HG03025 (cell line): ENCODE data around the gene GNRH2.
"Not testable (repeated sequence)": the region's sequence is repeated elsewhere in the genome, so short reads cannot be mapped to it uniquely, and the experiment has no call there.

Experiments
- ATAC-seq: cut with Tn5 transposase; IDR thresholded peaks from one replicate; pipeline ENCODE4 v1.9.1; 2021; ENCODE audit warnings: mild to moderate bottlenecking, moderate library complexity; ENCODE audit not compliant: unreplicated experiment, low FRiP score

Gene GNRH2

GRCh38 chr20:3072530-3073250 lies 29.3 kb downstream of the GNRH2 start:
- ATAC-seq: no peak

DNA sequence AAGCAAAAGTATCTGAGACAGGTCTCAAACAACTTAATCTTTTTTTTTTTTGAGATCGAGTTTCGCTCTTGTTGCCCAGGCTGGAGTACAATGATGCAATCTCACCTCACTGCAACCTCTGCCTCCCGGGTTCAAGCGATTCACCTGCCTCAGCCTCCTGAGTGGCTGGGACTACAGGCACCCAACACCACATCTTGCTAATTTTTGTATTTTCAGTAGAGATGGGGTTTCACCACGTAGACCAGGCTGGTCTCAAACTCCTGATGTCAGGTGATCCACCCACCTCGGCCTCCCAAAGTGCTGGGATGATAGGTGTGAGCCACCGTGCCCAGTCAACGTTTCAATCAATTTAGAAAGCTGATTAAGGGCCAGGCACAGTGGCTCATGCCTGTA lies 29.8 kb downstream of the GNRH2 start:
- ATAC-seq: not testable (repeated sequence)

DNA sequence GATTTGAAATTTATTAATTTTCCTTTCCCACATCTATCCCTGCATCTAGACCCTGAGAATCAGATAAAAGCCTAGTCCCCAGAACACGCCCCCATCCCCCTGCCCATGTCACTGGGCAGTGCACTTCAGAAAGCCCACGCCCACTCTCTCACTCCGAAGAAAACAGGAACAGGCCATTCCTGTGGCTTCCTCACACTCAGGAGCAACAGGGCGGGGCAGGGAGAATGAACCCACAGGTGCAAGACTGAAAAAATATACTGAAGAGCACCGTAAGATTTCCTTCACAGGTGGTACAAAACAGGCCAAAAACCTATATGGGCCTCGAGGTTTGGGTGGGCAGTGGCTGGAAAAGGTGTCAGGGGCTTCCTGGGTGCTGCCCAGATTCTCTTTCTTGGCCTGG lies 31.4 kb downstream of the GNRH2 start:
- no peak for ATAC-seq

DNA sequence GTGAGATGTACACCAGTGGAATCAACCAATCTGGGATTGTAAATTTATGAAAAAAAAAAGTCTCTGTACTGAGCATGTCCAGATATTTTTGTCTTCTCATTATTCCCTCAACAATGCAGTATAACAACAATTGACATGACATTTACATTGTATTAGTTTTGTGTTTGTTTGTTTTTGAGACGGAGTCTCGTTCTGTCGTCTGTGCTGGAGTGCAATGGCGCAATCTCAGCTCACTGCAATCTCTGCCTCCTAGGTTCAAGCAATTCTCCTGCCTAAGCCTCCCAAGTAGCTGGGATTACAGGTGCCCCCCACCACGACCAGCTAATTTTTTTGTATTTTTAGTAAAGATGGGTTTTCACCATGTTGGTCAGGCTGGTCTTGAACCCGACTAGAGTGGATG lies 31.9 kb downstream of the GNRH2 start:
- ATAC-seq: not testable (repeated sequence)

DNA sequence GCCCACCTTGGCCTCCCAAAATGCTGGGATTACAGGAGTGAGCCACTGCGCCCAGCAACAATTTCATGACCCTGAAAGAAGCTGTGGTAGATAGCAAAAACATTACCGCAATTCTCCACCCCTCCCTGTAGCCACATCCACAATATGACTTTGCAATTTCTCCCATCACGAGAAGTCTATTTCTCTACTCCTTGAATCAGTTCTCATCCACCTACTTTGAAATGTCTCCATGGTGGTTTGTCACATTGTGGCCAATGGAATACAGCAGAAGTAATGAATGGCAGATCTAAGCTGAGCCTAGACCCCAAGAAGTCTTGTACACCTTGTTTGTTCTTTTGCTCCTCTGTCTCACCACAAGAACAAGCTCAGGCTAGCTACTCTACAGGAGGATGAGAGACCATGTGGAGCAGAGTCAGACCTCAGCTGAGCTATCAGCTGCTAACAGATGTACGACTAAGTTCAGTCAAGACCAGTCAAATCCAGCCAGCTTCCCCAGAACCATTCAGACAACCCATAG lies 34.3 kb downstream of the GNRH2 start:
- ATAC-seq: no peak

- ATAC-seq: no peak
Measured at GRCh38 chr20:3080939-3081388, 37.5 kb downstream of the GNRH2 start.

DNA sequence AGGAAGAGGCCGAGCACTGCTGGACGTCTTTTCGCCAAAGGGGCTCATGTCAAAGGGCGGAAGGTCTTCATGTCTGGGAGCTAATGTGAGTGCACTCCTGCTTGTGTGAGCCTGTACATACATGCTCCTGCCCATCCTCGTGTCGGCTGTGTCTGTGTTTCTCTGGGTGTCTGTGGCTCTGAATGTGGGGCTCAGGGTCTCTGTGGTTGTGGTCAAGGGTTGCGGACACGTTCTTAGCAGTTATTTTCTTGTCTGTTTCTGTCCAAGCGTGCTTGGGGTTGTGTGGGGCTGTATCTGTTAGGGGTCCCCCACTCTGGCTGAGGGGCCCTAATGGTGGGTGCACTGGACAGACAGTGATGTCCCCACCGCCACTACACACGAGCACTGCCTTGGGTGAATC lies 38.2 kb downstream of the GNRH2 start:
- no peak for ATAC-seq

- ATAC-seq: no peak
Measured at GRCh38 chr20:3082306-3082951, 39.0 kb downstream of the GNRH2 start.

GRCh38 chr20:3082955-3083952 lies 39.8 kb downstream of the GNRH2 start:
- ATAC-seq: no peak

DNA sequence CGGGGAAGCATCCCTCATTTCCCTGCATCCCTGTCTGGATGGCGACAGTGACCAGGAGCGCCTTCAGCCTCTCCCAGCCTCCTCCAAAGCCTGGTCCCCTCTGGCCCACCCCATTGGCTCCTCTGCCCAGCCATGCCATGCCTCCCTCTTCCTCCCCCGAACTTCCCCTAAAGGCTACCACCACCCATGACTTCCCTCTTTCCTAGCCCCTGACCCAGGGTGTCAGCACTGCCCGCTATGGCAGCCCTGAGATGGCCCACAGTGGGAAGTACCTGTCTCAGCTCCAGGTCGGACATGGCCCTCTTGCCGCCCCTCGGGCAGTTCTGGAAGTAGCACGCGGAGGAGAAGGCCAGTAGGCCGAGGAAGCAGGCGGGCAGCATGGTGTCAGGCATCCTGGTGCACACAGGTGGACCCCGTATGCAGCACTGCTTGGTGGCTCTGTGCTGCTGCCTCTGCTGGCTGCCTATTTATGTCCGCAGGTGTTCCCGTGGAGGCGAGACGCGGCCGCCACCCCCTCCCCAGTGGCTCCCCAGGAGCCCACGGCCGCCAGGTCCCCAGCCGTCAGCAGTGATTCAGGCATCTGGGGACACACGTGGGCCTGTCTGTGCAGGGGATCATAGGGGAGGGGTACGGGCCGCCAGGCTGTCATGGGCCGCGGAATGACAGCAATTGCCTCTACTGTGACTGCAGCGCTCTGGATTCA lies 41.0 kb downstream of the GNRH2 start, which contains the start of gene AVP:
Gene AVP, minus strand, starts transcription at position 442 of the 703 bp plus-strand sequence. Its CDS starts 50 bp downstream, at position 392.
- ATAC-seq: no peak

DNA sequence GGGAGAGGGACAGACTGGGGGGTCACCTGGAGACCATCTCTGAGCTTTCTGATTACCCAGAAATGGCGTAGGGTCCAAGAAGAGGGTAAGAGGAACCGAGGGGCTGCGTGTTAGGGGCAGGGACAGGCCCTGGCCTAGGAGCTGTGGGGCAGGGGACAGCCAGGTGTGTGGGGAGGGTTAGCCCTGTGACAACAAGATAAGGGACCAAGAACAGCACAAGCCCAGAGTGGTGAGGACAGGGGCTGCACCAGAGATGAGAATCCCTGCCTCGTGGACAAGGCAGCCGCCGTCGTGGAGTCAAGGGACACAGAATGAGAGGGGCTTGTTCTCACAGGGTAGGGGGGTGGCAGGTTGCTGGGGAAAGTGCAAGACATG lies 41.6 kb downstream of the GNRH2 start:
- ATAC-seq: no peak

GRCh38 chr20:3085571-3086072 lies 42.2 kb downstream of the GNRH2 start:
- ATAC-seq: no peak

DNA sequence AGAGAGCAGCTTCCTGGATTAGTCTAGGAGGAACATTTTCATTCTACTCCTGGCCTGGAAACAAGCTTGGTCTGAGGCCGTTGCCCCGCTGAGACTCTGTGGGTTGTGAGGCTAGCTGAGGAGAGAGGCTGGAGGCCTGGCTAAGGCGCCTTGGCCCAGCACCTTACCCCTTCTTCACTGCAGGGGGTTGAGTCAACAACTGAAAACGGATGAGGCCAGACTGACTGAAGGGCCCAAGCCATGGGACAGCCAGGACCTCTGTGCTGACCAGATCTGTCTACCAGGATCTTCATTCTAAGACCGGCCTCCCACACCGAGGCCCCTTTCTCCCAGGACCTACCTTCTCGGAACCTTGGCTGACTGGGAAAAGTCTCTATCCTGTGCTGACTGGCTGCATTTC lies 44.6 kb downstream of the GNRH2 start:
- no peak for ATAC-seq

GRCh38 chr20:3090565-3090964 lies 47.1 kb downstream of the GNRH2 start:
- no peak for ATAC-seq

DNA sequence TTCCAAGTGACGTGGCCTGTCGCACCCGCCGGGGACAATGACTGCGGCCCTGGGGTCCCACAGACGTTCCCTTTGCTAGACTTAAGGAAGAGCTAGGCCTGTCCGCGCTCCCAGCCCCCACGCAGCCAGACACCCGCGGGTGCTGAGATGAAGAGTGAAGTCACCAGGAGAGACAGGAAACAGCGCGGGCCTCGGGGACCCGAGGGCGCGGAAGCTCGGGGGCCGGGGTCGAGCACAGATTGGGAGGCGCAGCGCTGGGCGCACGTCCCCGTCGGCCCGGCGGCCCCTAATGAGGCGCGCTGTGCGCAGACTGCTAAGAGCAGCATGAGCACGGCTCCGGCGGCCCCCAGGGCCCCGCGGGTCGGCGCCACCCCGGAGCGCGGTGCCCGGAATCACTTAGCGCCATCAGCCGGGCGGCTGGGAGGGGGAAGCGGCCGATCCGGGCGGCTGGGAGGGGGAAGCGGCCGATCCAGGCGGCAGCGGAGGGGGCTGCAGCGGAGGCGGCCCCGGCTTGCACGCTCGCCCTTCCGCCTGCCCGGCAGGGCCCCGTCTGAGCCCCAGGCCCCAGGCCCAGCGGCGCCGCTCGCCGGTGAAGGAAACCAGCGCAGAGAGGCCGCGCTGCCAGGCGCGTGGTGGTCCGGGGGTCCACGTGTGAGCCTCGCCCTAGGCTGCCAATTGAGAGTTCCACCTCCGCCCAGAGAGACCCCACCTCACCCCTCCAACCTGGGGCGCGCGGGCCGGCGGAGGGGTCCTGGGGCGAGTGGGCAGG lies 49.4 kb downstream of the GNRH2 start:
- no peak for ATAC-seq

- ATAC-seq: no peak
Measured at GRCh38 chr20:3093861-3094361, 50.5 kb downstream of the GNRH2 start.

GRCh38 chr20:3094848-3095629 lies 51.6 kb downstream of the GNRH2 start:
- no peak for ATAC-seq
